Measurements from ENCODE around the gene CCDC7.

GRCh38 chr10:32437334-32437733 is 8.6 kb upstream of the CCDC7 start:
- TF ChIP-seq RAD51 (IDR thresholded peaks at IDR 0.05) (no peak), POLR2A (IDR thresholded peaks at IDR 0.05; ENCODE audit: low read depth, low read length) (no peak), JUND (IDR thresholded peaks at IDR 0.05; ENCODE audit: low read depth, low read length) (no peak)
